ENCODE results near the gene IMP3.

DNA sequence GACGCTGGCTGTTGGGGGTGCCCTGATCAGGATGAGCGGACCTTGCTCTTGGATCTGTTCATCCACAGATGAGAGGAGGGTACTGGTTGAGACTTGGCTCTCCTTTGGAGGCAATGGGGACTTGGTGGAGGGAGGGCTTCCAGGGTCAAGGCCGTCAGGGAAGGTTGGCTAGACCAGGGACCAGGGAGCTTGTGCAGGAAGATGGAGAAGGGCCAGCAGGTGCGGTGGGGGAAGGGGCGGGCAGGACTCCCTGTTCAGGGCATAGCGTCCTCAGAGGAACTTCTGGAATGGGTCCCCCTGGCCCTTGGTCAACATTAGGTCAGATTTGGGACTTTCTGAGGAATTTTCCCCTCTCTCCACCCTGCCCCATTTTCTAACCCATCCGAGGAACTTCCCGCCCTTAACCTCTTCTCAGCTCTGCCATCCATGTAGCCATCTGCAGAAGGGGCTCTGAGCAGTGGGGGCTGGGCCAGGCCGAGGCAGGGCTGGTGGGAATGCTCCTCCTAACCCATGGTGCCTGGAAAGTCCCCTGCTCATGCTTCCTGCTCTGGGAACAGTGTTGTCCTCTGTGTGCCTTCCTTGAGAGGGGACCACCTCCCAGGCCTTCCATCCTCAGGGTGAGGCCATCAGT is 19.2 kb upstream of the IMP3 start:
- TF ChIP-seq, protein P1, sequence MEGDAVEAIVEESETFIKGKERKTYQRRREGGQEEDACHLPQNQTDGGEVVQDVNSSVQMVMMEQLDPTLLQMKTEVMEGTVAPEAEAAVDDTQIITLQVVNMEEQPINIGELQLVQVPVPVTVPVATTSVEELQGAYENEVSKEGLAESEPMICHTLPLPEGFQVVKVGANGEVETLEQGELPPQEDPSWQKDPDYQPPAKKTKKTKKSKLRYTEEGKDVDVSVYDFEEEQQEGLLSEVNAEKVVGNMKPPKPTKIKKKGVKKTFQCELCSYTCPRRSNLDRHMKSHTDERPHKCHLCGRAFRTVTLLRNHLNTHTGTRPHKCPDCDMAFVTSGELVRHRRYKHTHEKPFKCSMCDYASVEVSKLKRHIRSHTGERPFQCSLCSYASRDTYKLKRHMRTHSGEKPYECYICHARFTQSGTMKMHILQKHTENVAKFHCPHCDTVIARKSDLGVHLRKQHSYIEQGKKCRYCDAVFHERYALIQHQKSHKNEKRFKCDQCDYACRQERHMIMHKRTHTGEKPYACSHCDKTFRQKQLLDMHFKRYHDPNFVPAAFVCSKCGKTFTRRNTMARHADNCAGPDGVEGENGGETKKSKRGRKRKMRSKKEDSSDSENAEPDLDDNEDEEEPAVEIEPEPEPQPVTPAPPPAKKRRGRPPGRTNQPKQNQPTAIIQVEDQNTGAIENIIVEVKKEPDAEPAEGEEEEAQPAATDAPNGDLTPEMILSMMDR (IDR thresholded peaks at IDR 0.05), result no peak
- no peak for TF ChIP-seq POLR2AphosphoS5 (IDR thresholded peaks at IDR 0.05)
- TF ChIP-seq EP300 (IDR thresholded peaks at IDR 0.05), result no peak
- TF ChIP-seq POLR2A (IDR thresholded peaks at IDR 0.05), result no peak

Data from sigmoid colon (tissue), 4 donors.